HG02884 (cell line): ENCODE data around the gene CALD1.
A peak's percentile ranks its signal among the peaks of the same experiment; 100 is the strongest.

ENCODE experiments used
- ATAC-seq: cut with Tn5 transposase; IDR thresholded peaks from one replicate; pipeline ENCODE4 v1.9.1; 2021; ENCODE audit warnings: mild to moderate bottlenecking, moderate library complexity; ENCODE audit not compliant: unreplicated experiment

The CALD1 gene

DNA sequence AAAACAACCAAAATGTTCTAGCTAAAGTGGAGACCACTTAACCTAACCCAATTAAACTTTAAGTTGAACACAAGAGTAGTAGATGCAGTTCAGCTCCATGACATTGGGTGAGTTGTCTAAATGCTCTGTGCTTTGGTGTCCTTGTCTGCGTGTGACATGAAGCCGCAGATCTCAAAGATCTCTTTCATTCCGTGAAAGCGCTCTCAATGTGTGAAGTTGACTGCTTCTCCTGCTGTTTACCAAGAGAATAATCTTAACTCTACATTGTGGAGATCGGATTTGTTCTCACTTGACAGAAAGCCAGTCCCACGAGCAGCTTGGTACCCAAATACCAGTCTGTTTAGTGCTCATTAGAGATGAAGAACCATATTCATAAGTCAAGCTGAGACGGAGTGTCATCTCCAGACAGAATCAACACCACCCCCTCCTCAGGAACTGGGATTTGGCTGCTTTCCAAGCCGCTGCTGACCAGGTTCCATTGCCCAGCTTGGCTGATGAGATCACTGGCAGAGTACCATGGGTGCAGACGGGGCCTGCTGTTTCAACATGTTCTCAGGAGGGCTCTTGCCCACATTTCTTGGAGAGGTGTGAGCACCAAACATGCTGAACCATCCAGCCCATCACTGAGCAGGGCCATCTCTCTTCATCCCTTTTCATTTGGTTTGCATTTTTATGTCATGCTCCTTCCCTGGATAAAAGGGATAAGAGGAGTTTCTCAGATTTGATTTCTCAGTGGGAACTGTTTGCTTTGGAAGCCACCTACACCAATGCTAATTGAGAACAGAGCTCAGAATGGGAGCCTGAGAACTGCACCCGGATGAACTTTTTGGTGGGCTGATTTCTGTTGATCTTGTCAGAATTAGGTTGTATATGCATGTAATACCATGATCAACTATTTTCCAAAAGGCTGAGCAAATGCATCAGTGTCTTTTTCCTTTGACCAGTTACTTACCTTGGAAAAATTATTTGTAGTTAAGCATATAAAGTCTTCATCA, 111.1 kb downstream of the CALD1 start:
- ATAC-seq = no peak

DNA sequence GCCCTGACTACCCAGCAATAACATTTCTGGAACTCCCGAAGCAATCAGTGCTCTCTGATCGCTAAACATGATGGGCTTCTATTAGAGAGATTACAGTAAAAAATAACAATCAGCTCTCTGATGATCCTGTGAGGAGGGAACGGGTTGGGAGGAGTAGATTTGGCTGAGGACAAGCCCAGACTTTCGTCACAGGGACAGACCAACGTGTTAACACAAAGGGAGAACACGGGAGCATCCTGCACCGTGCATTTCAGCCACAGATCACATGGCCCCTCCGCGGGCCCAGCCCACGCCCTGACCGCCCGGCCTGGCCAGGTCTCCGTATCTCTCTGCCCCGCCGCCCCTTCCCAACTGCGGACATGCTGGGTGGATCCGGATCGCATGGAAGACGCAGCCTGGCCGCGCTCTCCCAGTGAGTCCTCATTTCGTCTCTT, 111.8 kb downstream of the CALD1 start:
- ATAC-seq = no peak

DNA sequence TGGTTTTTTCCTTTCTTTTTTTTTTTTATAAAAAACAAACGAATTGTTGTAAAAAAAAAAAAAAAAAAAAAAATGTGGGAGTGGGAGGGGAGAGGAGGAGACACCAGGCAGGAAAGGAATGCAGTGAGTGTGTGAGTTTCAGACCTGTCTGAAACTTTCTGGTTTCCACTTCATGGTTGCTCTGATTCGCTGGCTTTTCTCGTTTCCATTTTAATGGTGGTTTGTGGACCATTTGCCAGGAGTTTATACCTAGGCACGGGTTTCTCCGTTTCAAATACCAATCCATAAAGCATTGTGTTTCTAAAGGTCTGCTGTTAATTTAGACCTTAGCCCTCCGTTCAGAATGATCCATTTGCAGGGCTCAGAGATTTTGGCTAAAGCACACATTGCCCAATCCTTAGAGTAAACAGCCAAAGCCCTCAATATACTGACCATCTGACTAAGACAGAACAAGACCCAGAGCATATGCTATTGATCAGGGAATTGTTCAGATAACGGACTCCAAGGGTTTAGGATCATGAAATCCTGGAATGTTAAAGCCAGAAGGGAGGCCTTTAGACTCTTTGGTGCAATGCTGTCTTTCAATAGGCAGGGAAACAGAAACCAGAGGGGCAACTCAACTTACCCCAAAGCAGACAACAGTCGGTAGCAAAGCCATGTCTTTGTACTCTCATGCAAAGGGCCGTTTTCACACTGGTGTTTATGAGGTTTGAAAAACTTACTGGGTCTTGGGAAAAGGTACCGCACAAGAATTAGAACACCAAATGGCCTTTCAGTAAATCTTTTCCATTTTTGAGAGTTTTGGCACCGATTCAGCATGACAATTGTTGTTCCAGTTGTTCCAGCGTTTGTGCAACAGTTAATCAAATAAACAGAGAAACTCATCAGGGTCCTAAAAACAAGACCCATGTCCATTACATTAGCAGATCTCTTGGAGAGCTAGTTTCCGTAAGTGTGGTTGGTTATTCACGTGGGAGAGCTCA, 112.6 kb downstream of the CALD1 start:
- ATAC-seq = no peak

GRCh38 chr7:134892963-134893362, 113.5 kb downstream of the CALD1 start:
- no peak for ATAC-seq

- ATAC-seq = no peak
Measured at GRCh38 chr7:134893920-134894319, 114.5 kb downstream of the CALD1 start.

DNA sequence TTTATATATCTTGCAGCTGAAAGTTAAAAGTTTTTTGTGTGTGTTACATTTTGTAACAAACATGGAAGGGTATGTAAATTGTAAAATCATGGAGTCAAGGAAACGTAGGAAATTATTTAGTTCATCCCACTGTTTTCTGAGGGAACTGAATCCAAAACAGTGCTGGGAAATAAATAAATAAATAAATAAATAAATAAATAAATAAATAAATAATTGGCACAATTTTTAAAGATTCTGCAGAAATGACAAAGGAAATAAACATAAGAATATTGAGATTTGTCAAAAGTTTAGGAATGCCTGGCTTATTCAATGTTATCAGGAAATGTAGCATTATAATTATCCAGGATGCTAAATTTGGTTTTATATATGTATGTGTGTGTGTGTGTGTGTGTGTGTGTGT, 115.5 kb downstream of the CALD1 start:
- no peak for ATAC-seq

DNA sequence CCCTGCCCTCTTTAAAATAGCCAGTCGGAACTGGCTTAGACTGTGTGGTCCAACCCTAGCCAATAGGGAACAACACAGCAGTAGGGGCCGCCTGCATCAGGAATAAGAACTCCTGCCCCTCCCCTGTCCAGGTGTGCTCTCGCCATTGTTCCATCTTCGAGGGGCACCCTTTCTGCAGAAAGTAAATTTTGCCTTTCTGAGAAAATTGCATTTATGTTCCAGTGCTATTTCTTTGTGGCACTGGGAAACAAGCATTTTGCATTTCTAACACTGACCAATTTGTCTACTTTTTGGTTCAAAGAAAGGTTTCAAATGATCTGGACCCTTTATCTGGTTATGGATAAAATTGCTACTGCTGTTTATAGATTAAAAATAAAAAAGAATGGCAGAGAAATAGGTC, 116.6 kb downstream of the CALD1 start:
- ATAC-seq = no peak

DNA sequence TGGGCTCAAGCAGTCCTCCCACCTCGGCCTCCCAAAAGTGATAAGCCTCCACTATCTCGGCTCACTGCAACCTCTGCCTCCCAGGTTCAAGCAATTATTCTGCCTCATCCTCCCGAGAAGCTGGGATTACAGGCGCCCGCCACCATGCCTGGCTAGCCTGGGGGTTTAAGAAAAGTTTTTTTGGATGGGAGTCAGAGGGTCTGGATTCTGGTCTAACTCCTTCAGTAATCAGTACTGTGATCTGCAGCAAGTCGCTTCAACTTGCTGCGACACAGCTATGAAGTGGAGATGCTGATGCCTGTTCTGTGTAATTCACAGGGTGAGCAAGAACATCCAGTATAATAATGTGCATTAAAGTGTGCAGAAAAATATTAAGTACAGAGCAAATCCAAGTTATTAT, 118.5 kb downstream of the CALD1 start:
- no peak for ATAC-seq

DNA sequence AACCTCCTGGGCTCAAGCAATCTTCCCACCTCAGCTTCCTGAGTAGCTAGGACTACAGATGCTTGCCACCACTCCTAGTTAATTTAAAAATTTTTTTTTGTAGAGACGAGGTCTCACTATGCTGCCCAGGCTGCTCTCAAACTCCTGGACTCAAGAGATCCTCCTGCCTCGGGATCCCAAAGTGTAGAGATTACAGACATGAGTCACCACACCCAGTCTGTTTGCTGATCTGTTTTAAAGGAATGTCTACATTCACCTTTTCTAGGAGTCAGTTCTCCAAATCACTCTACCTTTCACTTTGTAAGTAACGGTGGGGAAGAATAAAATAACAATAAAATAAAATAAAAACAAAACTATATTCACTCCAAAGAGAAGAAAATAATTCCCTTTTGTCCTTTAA, 120.3 kb downstream of the CALD1 start:
- ATAC-seq = no peak

GRCh38 chr7:134900166-134900982, 120.9 kb downstream of the CALD1 start:
- peak; percentile 75 for ATAC-seq

DNA sequence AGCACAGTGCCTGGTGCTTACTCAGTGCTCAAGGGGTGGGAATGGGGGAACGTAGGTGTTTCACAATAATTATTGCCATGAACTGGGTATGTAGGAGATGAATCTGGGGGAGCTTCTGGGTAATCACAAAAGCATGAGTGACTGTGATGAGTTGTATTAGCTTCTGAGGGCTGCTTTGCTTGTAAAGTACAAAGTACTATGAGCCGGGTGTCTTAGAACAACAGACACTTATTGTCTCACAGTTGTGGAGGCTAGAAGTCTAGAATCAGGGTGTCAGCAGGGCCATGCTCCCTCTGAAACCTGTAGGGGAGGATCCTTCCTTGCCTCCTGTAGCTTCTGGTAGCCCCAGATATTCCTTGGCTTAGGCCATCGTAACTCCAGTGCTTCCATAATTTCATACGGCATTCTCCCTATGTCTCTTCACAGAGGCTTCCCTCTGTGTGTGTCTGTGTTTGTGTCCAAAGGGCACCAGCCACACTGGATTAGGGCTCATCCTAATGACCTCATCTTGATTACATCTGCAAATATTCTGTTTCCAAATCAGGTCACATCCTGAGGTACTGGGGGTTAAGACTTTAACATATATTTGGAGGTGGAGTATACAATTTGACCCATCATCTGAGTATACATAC, 122.1 kb downstream of the CALD1 start:
- no peak for ATAC-seq

- no peak for ATAC-seq
Measured at GRCh38 chr7:134902058-134902457, 122.6 kb downstream of the CALD1 start.

DNA sequence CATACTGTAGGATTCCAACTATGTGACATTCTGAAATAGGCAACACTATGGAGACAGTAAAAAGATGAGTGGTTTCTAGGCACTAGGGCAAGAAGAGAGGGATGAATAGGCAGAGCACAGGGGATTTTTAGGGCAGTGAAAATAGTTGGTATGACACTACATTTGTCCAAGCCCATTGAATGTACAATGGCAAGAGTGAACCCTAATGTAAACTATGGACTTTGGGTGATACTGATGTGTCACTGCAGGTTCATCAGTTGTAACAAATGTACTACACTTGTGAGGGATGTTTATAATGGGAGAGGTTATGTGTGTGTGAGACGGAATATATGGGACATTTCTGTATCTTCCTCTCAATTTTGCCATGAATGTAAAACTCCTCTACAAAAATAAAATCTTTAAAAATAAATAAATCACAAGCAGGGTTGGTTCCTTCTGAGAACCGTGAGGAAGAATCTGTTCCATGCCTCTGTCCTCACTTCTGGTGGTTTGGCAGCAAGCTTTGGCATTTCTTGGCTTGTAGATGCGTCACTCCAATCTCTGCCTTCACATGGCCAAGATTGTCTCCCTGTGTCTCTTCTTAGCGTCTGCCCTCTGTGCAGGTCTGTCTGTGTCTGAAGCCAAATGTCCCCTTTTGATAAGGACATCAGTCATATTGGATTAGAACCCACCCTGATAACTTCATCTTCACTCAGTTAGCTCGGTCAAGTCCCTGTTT, 123.8 kb downstream of the CALD1 start:
- ATAC-seq = no peak

DNA sequence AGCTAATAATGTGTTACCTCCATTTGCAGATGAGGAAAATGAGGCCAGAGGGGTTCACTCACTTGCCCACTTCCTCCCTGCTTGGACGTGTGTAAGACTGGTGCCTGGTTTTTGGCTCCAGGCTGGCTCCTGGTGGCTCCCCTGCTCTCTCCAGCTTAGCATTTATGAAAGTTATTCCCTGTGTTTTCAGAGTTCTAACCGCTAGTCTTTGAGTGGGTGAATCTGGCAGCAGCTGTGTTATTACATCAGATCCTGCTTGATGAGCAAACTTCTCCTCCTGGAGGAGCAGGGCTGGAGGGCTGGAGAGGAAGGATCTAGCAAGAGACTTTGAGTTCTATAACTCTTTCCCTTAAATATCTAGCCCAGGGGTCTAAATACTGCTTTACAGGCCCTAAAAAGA, 125.9 kb downstream of the CALD1 start:
- ATAC-seq = no peak

DNA sequence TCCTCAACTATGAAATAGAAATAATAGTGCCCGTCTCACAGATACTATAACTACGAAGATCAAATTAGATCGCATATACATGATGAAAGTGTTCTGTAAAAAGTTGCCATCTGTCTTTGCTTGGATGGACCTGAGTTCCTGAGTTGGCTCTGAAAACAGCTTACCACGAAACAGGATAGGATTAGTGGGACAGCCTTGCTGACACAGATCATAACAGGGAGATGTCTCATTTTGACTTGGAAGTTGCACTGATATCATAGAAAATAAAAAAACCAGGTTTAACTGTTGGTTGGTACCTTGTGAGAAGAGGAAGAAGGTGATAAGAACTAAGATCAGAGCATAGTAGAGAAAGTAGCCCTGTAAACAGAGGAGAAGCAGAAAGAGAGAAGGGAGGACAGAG, 127.6 kb downstream of the CALD1 start:
- ATAC-seq = no peak

DNA sequence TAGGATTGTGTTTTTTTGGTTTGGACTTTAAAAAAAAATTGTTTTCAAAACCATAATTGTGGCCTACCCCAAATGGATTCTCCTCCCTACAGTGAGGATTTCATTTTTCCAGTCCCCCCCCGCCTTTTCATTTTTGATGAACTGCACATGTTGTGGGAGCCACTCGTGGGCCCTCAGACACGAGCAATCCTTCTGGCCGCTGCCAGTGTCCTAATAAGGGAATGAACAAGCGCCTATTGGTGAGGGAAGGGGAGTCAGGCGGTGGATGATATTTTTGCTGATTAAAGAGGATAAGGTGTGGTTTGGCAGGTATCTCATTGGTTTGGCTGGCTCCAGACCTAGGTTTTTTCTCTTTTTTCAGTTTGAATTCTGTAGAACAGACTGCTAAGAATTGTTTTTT, 128.2 kb downstream of the CALD1 start:
- no peak for ATAC-seq

- ATAC-seq = no peak
Measured at GRCh38 chr7:134908289-134908688, 128.9 kb downstream of the CALD1 start.

DNA sequence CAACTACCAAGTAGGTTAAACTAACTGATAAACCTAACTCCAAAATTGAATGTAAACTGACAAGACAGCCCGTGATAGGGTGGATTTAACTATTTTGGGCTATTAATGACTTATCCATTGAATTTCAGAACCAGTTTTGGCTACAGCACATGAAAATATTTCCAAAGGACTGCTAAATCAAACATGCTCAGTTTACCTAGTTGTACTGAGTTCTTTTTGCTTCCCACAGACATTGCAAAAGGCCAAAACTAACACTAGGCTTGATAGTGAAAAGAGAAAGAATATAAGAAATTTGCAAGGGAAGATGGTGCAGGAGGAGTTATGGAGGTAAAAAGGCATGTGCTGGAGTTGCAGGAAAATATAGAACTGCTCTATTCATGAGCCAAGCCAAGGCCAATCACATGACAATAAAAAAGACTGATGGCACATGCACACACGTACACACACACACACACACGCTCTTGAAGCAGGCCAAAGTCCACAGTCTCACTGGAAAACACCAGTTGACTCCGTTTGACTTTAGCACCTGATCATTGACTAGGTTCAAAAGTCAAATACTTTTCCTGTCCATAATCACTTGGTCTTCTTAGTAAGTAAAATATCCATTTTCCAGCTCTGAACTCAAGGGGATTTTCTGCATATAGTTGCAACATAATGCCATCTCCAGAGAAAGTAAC, 130.9 kb downstream of the CALD1 start:
- no peak for ATAC-seq

DNA sequence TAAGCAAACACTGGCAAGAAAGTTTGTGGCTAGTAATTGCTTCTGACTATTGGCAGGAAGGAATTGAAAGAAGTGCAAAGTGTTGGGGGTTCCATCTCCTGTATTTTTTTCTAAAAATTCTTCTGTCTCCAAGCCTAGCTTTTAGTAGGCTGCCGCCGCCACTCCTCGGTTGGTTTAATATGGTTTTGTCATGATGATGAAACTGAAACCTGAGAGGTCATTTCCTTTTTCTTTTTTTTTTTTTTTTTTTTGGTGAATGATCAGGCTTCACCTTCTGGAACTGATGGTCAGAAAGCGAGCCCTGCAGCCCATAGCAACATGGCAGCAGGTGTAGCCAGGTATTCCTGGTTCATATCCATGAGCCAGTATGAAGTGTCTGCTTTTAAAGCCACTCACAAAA, 131.5 kb downstream of the CALD1 start:
- ATAC-seq = no peak
